Right lobe of liver (tissue), 4 donors: ENCODE results near the gene SH2B2.

ENCODE experiments used
- CTCF ChIP-seq, 4 donors: fragments of 200-600 bp in 3 of 4; fragments of 450-650 bp in 1 of 4; IDR thresholded peaks; one replicate each; pipeline versions ENCODE4 v1.5.1 to v1.8.0; 2016 to 2022; ENCODE audit warnings: antibody characterized with exemption in 4 of 4, mild to moderate bottlenecking in 2 of 4
- POLR2A ChIP-seq: fragments of 450-650 bp; IDR thresholded peaks from one replicate; pipeline ENCODE4 v1.6.1; 2017; ENCODE audit warnings: antibody characterized with exemption, mild to moderate bottlenecking
- donor health status: DM: no; HTN: no; CAD: no.
- donor health status: DM: no; HTN: no; CAD: no.
- donor health status: DM: no; HTN: yes; CAD: no.

GRCh38 chr7:102248456-102249395, 37.9 kb upstream of the SH2B2 start:
- TF ChIP-seq CTCF (IDR thresholded peaks at IDR 0.05): no peak
- TF ChIP-seq POLR2A: no peak
